K562 (cell line): ENCODE results near the gene SLC12A4. TPM values are rescaled to one million over a fixed set of nuclear protein-coding genes. Genes with fewer than 3 reads are reported as not detected.

Experiments used
- ATAC-seq: fragments of 200-7000 bp; cut with Tn5 transposase; 3 replicates; pipeline ENCODE4 v1.9.1; 2020; ENCODE audit warnings: moderate library complexity
- Bru-seq: library from RNA; stranded (reverse); fragments of 400-500 nt; gene quantifications from one replicate; lab custom pipeline; 2021; lab: Mats Ljungman, UMichigan
- BruChase-seq, 2 experiments: library from RNA; stranded (reverse); fragments of 400-500 nt; gene quantifications; one replicate each; lab custom pipeline; 2021; lab: Mats Ljungman, UMichigan
- BruUV-seq: library from RNA; stranded (reverse); fragments of 400-500 nt; replicated peaks from 2 replicates; lab custom pipeline; 2021; lab: Mats Ljungman, UMichigan
- CTCF ChIA-PET: fragments of 300-600 bp; formaldehyde crosslinking; extraction: SDS; loops from one replicate; lab custom pipeline; 2021; ENCODE audit warnings: low intra/inter-chr PET ratio; lab: Yijun Ruan, JAX
- POLR2A ChIA-PET: fragments of 300-600, 350-650 bp; sonication (Branson Sonifier 250); formaldehyde crosslinking; extraction: SDS; loops from one replicate; lab custom pipeline; 2021; ENCODE audit warnings: antibody characterized with exemption, inconsistent platforms; lab: Yijun Ruan, JAX
- DNase-seq, 4 experiments: peaks; one replicate each; pipeline versions ENCODE4 v3.0.0 to v3.0.0-alpha.2; 2011 to 2018; ENCODE audit warnings: low spot score in 3 of 4, mixed read lengths in 3 of 4; ENCODE audit errors: extremely low read depth in 1 of 4
- FAIRE-seq: peaks from 2 replicates; lab custom pipeline; 2011; peaks lifted over from hg19 to GRCh38; lab: Jason Lieb, UNC
- H2AFZ ChIP-seq: 2 replicates; pipeline ENCODE4 v1.6.0; 2011; ENCODE audit warnings: low read depth, low read length, control low read depth, inconsistent platforms
- H3K27ac ChIP-seq: fragments of 200-600 bp; 3 replicates; pipeline ENCODE4 v1.8.0; 2011; ENCODE audit warnings: low read depth, mild to moderate bottlenecking, control low read depth, inconsistent platforms, low read length, moderate library complexity, mixed read lengths; ENCODE audit errors: extremely low read depth
- H3K27me3 ChIP-seq, 2 experiments: fragments of 300-600 bp in 1 of 2; 2 replicates in 1 of 2; 3 replicates in 1 of 2; pipeline versions ENCODE4 v1.6.0 to v1.8.0; 2011; ENCODE audit warnings: inconsistent platforms in 2 of 2, low read length in 2 of 2, mild to moderate bottlenecking in 1 of 2, mixed read lengths in 1 of 2, moderate library complexity in 1 of 2; ENCODE audit not compliant: control insufficient read depth in 2 of 2, insufficient read depth in 2 of 2
- H3K36me3 ChIP-seq: fragments of 300-600 bp; 3 replicates; pipeline ENCODE4 v1.8.0; 2011; ENCODE audit warnings: mild to moderate bottlenecking, low read length, inconsistent platforms; ENCODE audit not compliant: control insufficient read depth, insufficient read depth
- H3K4me1 ChIP-seq, 2 experiments: fragments of 200-600 bp in 1 of 2; replicated peaks in 1 of 2; 2 replicates in 1 of 2; 3 replicates in 1 of 2; pipeline versions ENCODE4 v1.5.1 to v1.8.0; 2011; ENCODE audit warnings: inconsistent platforms in 2 of 2, low read length in 2 of 2, mild to moderate bottlenecking in 1 of 2, mixed read lengths in 1 of 2, moderate library complexity in 1 of 2; ENCODE audit not compliant: control insufficient read depth in 2 of 2, insufficient read depth in 2 of 2
- H3K4me2 ChIP-seq: 2 replicates; pipeline ENCODE4 v1.6.1; 2011; ENCODE audit warnings: low read length, control low read depth, inconsistent platforms, mixed read lengths; ENCODE audit not compliant: insufficient read depth
- H3K4me3 ChIP-seq: fragments of 200-600 bp; sonication (generic), shearing (Covaris generic); 2 replicates; pipeline ENCODE4 v1.5.1; 2016; ENCODE audit warnings: control low read depth, inconsistent platforms
- H3K79me2 ChIP-seq: fragments of 200-600 bp; 3 replicates; pipeline ENCODE4 v1.8.0; 2011; ENCODE audit warnings: low read length, inconsistent platforms; ENCODE audit not compliant: control insufficient read depth, insufficient read depth
- H3K9ac ChIP-seq, 2 experiments: 2 replicates each; pipeline versions ENCODE4 v1.6.0 to v1.6.1; 2011; ENCODE audit warnings: low read depth in 2 of 2, low read length in 2 of 2, control low read depth in 1 of 2, inconsistent platforms in 1 of 2, mild to moderate bottlenecking in 1 of 2, mixed read lengths in 1 of 2; ENCODE audit not compliant: insufficient read depth in 1 of 2
- H3K9me1 ChIP-seq: one replicate; pipeline ENCODE4 v1.6.0; 2011; ENCODE audit warnings: inconsistent platforms, mild to moderate bottlenecking, low read length, moderate library complexity; ENCODE audit not compliant: control insufficient read depth, insufficient read depth
- H3K9me3 ChIP-seq: replicated peaks from 2 replicates; pipeline ENCODE4 v1.5.1; 2011; ENCODE audit warnings: low read depth, low read length, inconsistent platforms; ENCODE audit not compliant: control insufficient read depth, insufficient read depth
- H4K20me1 ChIP-seq: replicated peaks from 2 replicates; pipeline ENCODE4 v1.6.1; 2011; ENCODE audit warnings: low read length, inconsistent platforms, mixed read lengths; ENCODE audit not compliant: control insufficient read depth, insufficient read depth
- HBP1 ChIP-seq: fragments of 450-650 bp; formaldehyde crosslinking; IDR thresholded peaks from 2 replicates; pipeline ENCODE4 v1.4.0; 2022; ENCODE audit warnings: missing genetic modification characterization
- HCFC1 ChIP-seq: IDR thresholded peaks from 2 replicates; pipeline ENCODE4 v1.6.1; 2012; ENCODE audit warnings: low read depth, low read length, improper control_type of control experiment
- HMGN3 ChIP-seq: IDR thresholded peaks from 2 replicates; pipeline ENCODE4 v1.6.1; 2011; ENCODE audit warnings: borderline replicate concordance, low read depth, mild to moderate bottlenecking, mixed read lengths, low read length; ENCODE audit not compliant: insufficient read length; ENCODE audit errors: extremely low read depth
- PHB2 ChIP-seq: fragments of 450-650 bp; IDR thresholded peaks from 2 replicates; pipeline ENCODE4 v1.6.1; 2017; ENCODE audit warnings: low read depth
- TARDBP ChIP-seq: fragments of 450-650 bp; IDR thresholded peaks from 2 replicates; pipeline ENCODE4 v1.6.1; 2016
- ZNF431 ChIP-seq: sonication (generic); formaldehyde crosslinking; IDR thresholded peaks from 2 replicates; pipeline ENCODE4 v1.8.0; 2022; ENCODE audit warnings: mild to moderate bottlenecking, missing genetic modification reagents
- ZNF592 ChIP-seq: fragments of 450-650 bp; IDR thresholded peaks from 2 replicates; pipeline ENCODE4 v1.6.1; 2017; ENCODE audit warnings: antibody characterized with exemption, mild to moderate bottlenecking
- ZNF778 ChIP-seq: fragments of 450-650 bp; formaldehyde crosslinking; IDR thresholded peaks from 2 replicates; pipeline ENCODE4 v1.4.0; 2020; ENCODE audit warnings: mild to moderate bottlenecking, moderate library complexity
- WGBS: fragments of 100-300 bp; shearing (Covaris generic); methylation state at CpG from one replicate; pipeline ENCODE4 v1.1.6; 2016; ENCODE audit warnings: low coverage, mixed read lengths; ENCODE audit not compliant: insufficient coverage; ENCODE audit errors: missing lambda C conversion rate; 5-methylcytosine and 5-hydroxymethylcytosine counted together
- in situ Hi-C: fragments of 300-500 bp; cut with MboI; formaldehyde crosslinking; loops from 4 replicates; pipeline ENCODE4 v1.15.0; 2018; ENCODE audit warnings: inconsistent platforms, mixed read lengths
- intact Hi-C: fragments of 100-400 bp; cut with micrococcal nuclease; formaldehyde crosslinking; loops from 2 replicates; pipeline ENCODE4 v1.14.2; 2022
- long read RNA-seq, 3 experiments: library from polyadenylated mRNA in 2 of 3; library from RNA in 1 of 3; unstranded in 2 of 3; stranded (forward) in 1 of 3; transcript quantifications; one replicate each; pipeline ENCODE4 v2.0.0, GENCODE V29; 2019 to 2022
- polyA minus RNA-seq, 3 experiments: library from RNA; depleted of rRNA, polyadenylated mRNA; stranded (reverse); fragments of >200 nt; gene quantifications; 2 replicates each; pipeline ENCODE4 v1.2.3, GENCODE V29; 2011
- polyA plus RNA-seq, 8 experiments: library from polyadenylated mRNA; depleted of rRNA in 4 of 8; stranded (reverse) in 5 of 8; unstranded in 3 of 8; fragments of >200 nt; fragmentation: Nextera tagmentation in 2 of 8; fragmentation: Illumina TruSeq in 1 of 8; extraction: Ambion mirVana in 2 of 8; extraction: Trizol in 1 of 8; gene quantifications; 2 replicates each; pipeline versions ENCODE4 v1.2.1 to v1.2.3, GENCODE V29; 2011 to 2014; ENCODE audit warnings: inconsistent platforms in 1 of 8, missing spikeins in 1 of 8
- total RNA-seq, 7 experiments: library from RNA; depleted of rRNA in 6 of 7; stranded (reverse); fragments of >200 nt in 6 of 7; fragmentation: Illumina TruSeq in 2 of 7; extraction: Trizol in 2 of 7; gene quantifications; 2 replicates each; pipeline versions ENCODE4 v1.2.1 to v1.2.3, GENCODE V29; 2011 to 2021; ENCODE audit warnings: low replicate concordance in 1 of 7

The SLC12A4 gene
- 178 and 539 TPM in 2 replicates for total RNA-seq (2011; cell fraction: chromatin; rRNA removed; ENCODE audit: low replicate concordance)
- 265 and 279 TPM in 2 replicates for total RNA-seq (2011; cell fraction: nucleolus; rRNA removed)
- total RNA-seq (2011; cell fraction: nucleoplasm; rRNA removed), result 167 and 175 TPM in 2 replicates
- total RNA-seq (2014; rRNA removed) (15.0 and 16.9 TPM in 2 replicates), total RNA-seq (2014; rRNA removed; fragmentation: Illumina TruSeq; extraction: Trizol) (9.9 and 10.0 TPM in 2 replicates), total RNA-seq (2015; rRNA removed; fragmentation: Illumina TruSeq; extraction: Trizol) (10.4 and 11.6 TPM in 2 replicates), total RNA-seq (2021) (32.8 and 43.5 TPM in 2 replicates), polyA plus RNA-seq (2011; rRNA removed) (22.9 and 48.4 TPM in 2 replicates), polyA plus RNA-seq (2014; fragmentation: Illumina TruSeq; extraction: Trizol) (24.1 and 30.0 TPM in 2 replicates), polyA plus RNA-seq (2014; fragmentation: Nextera tagmentation; extraction: Ambion mirVana) (1 to 10 TPM in 1 of 2 experiments, under 1 TPM in 1; 0.75 to 1.8 TPM), polyA plus RNA-seq (2014; rRNA removed) (25.1 and 32.7 TPM in 2 replicates), polyA minus RNA-seq (2011; rRNA and poly(A)+ RNA removed) (24.9 and 34.3 TPM in 2 replicates), Bru-seq, nascent RNA (percentile 69 among the genes with signal in this experiment), BruChase-seq, experiment 1, labeled RNA remaining after a 2-hour chase (percentile 55 among the genes with signal in this experiment), BruChase-seq, experiment 2, labeled RNA remaining after a 6-hour chase (percentile 61 among the genes with signal in this experiment)
- polyA plus RNA-seq (2011; cell fraction: cytosol; rRNA removed), result 30.2 and 36.7 TPM in 2 replicates
- polyA plus RNA-seq (2011; cell fraction: nucleus; rRNA removed), result 238 and 295 TPM in 2 replicates
- polyA plus RNA-seq (2012), result 24.3 and 29.4 TPM in 2 replicates
- 24.5 and 42.6 TPM in 2 replicates for polyA minus RNA-seq (2011; cell fraction: cytosol; rRNA and poly(A)+ RNA removed)
- 67.9 and 90.5 TPM in 2 replicates for polyA minus RNA-seq (2011; cell fraction: nucleus; rRNA and poly(A)+ RNA removed)
- long read RNA-seq, experiment 1, full-length matches to known transcripts, result 22 of 61 reads
- long read RNA-seq, experiment 1, partial matches to known transcripts, result 22 of 61 reads
- long read RNA-seq, experiment 1, other reads (novel, unspliced or antisense), result 17 of 61 reads
- long read RNA-seq, experiment 2, full-length matches to known transcripts, result 5 of 15 reads
- long read RNA-seq, experiment 2, partial matches to known transcripts, result 3 of 15 reads
- long read RNA-seq, experiment 2, other reads (novel, unspliced or antisense), result 7 of 15 reads
- long read RNA-seq, experiment 3, full-length matches to known transcripts, result 2 of 5 reads
- long read RNA-seq, experiment 3, partial matches to known transcripts, result 3 of 5 reads
- long read RNA-seq, experiment 3, other reads (novel, unspliced or antisense), result 0 of 5 reads

GRCh38 chr16:67968400-67969253, at the start of gene SLC12A4:
SLC12A4 (minus strand) TSS chr16:67968637; CDS start chr16:67968553, 84 bp downstream.
- no TSS peak for BruUV-seq
- 3% methylated on average over 41 of the region's 78 CpGs for WGBS
- Histone ChIP-seq H3K9ac (peak within 1 kb of the TSS; percentile 95 to 97), H3K9me3 (no peaks in the 10 kb centered on the region), H3K9me1 (peaks cover 8% of the 10 kb centered on the region), H3K27ac (peak within 1 kb of the TSS; percentile 94), H2AFZ (peak within 1 kb of the TSS; percentile 97), H3K4me1 (peaks cover 22 to 46% of the 10 kb centered on the region in 2 experiments; a peak in 4 of 5 replicates), H3K36me3 (peaks cover 17% of the 10 kb centered on the region; the same call in 2 of the 3 replicates), H4K20me1 (peaks cover 16% of the 10 kb centered on the region), H3K4me2 (peak within 1 kb of the TSS; percentile 98), H3K4me3 (peak within 1 kb of the TSS; percentile 84), H3K27me3 (no peaks in the 10 kb centered on the region), H3K79me2 (peaks cover 28% of the 10 kb centered on the region)
- FAIRE-seq, result peak; percentile 78
- peak; percentile 94 to 99 (median 98) for DNase-seq
- in situ Hi-C loops, result no loop called here
- CTCF ChIA-PET, result no interaction called here
- intact Hi-C loops, result no loop called here
- ATAC-seq, result peak; percentile 91
- POLR2A ChIA-PET, result interaction anchor here (0.7 to 1.2 kb wide), 4 partner anchors 9 to 74 kb away, joined by 4 to 5 read pairs (median 4); partner anchors contain the start of gene PSMB10
- TF ChIP-seq ZNF431 (CRISPR knock-in tag) (no peak), HBP1 (CRISPR knock-in tag) (no peak), PHB2 (no peak), ZNF592 (no peak), HCFC1 (no peak; the same call in 1 of the 2 replicates), HMGN3 (peak; percentile 86), ZNF778 (CRISPR knock-in tag) (no peak), TARDBP (peak; percentile 41; the same call in 1 of the 2 replicates)
